DMS 273 (cell line): ENCODE data around the gene MED16.
"Not testable (repeated sequence)": the region's sequence is repeated elsewhere in the genome, so short reads cannot be mapped to it uniquely, and the experiment has no call there.

ENCODE experiments used
- DNase-seq: peaks from one replicate; lab custom pipeline; 2025; ENCODE audit not compliant: unreplicated experiment; lab: John Stamatoyannopoulos, UW

The MED16 gene

DNA sequence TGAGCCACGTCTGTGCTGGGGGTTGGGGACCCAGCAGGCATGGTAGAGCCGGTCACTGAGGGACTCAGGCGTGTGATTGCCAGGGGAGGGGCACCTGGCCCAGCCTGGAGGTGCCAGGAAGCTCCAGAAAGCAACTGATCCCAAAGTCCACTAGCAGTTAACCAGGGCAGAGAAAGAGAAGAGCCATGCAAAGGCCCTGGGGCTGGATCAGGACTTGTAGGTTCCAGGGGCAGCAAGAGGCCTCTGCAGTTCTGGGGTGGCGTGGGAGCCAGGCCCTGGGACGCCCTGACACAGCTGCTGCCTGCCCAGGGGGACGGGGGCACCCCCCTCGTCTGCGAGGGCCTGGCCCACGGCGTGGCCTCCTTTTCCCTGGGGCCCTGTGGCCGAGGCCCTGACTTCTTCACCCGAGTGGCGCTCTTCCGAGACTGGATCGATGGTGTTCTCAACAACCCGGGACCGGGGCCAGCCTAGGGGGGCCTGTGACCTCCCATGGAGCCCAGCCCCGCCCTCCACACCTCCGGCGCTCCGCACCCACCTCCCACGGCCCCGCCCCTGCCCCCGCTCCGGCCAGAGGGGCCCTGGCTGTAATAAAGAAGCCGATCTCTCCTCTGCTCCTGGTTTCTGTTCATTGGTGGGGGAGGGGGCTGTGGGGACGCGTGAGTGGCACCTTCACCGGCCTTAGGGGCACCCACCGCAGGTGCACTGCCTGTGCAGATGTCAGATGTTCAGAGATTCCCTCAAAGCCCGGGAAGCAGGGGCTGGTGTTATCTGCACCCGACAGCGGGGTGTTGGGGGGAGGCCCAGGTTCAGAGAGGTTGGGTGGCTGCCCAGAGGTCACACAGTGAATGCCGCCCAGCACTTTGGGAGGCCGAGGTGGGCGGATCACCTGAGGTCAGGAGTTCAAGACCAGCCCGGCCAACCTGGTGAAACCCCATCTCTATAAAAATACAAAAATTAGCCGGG lies 61.3 kb downstream of the MED16 start:
- DNase-seq: no peak

DNA sequence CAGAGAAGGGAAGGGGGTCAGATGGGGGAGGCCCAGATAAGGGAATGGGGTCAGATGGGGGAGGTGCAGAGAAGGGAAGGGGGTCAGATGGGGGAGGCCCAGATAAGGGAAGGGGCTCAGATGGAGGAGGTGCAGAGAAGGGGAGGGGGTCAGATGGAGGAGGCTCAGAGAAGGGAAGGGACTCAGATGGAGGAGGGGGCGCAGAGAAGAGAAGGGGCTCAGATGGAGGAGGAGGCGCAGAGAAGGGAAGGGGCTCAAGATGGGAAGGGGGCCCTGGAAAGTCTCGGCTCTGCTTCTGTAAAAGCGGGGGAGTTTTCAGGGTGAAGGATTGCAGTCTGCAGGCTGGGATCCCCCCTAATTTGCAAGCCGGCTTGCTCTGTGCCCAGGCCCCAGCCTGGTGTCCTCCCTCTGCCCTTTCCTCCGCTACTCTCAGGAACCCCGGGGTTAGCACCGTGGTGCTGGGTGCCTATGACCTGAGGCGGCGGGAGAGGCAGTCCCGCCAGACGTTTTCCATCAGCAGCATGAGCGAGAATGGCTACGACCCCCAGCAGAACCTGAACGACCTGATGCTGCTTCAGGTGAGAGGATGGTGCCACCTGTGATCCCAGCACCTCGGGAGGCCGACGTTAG lies 63.7 kb downstream of the MED16 start:
- DNase-seq: no peak

- DNase-seq: no peak
Observed at GRCh38 chr19:827710-828321, 65.2 kb downstream of the MED16 start, which contains the start of gene AZU1. TSS of gene AZU1 (plus strand) at chr19:827837. CDS start at chr19:827847, 10 bp downstream.

GRCh38 chr19:827314-827709 lies 65.7 kb downstream of the MED16 start:
- DNase-seq: no peak

DNA sequence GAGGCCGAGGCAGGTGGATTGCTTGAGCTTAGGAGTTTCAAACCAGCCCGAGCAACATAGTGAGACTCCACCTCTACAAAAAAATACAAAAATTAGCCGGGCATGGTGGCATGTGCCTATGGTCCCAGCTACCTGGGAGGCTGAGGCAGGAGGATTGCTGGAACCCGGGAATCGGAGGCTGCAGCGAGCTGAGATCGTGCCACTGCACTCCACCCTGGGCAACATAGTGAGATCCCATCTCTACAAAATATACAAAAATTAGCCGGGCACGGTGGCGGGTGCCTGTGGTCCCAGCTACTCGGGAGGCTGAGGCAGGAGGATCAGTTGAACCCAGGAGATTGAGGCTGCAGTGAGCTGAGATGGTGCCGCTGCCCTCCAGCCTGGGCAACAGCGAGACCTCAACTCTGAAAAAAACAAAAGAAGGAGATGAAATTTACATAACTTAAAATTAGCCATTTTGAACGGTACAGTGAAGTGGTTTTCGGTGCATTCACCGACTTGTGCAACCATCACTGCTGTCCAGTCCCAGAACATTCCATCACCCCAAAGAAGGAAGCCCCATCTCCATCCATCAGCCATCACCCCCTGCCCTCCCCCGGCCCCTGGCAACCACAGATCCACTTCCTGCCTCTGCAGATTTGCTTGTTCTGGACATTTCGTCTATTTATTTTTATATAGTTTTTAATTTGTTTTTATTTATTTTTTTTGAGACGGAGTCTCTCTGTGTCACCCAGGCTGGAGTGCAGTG lies 66.9 kb downstream of the MED16 start:
- no peak for DNase-seq

GRCh38 chr19:824885-825284 lies 68.1 kb downstream of the MED16 start:
- no peak for DNase-seq

DNA sequence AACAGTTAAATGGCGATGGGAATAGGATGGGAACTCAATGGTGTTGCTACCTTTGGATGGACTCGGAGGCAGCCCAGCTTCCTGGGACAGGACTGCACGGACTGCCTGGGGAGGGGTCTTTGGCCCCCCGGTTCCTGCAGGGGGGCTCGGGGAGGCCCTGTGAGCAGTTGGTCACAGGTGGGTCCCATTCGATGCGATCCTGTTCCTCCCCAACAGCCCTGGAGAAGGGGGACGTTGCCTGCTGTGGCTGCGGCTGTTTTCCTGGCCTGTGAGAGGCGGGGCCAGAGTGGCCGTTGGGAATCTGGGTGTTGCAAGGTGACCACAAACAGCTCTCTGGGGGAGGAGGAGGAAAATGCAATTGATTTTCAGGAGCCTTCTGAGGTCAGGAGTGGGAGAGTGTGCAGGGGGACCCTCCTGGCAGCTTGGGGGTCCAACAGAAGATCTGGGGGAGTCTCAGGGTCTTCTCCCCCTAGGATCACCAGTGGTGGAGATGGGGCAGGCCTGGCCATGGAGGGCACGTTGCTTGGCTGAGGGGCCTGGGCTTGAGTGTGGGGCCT lies 69.3 kb downstream of the MED16 start:
- DNase-seq: no peak

DNA sequence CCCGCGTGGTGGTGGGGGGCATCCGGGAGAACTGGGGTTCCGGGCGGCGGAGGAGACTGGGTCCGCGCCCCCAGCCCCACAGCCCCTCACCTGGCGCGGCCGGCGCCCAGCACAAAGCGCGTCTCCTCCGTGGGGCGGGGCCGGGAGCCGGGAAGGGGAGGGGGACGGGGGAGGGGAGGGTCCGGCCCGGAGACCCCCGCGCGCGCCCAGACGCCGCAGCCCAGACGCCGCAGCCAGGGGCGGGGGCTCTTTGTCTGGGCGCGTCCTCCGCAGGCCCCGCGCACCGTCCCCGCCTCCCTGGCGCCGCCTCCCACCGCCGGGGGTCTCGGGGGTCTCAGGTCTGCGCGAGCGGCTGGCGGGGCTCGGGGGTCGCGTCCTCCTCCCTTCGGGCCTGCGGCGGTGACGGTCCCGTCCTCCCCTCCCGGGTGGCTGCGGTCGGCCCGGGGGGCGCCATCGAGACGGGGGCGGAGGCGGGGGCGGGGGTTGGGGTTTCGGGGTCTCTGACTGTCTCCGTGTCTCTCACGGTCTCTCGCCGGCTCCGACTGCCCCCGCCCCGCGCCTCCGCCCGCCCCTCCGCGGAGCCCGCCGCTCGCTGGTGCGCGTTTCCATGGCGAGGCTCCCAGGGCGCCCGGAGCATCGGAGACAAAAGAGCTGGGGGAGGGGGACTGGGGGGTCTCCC lies 71.0 kb downstream of the MED16 start, which contains the start of gene PLPPR3:
Gene PLPPR3 (minus strand): TSS at position 131 of the 679 bp plus-strand sequence. CDS start 396 bp downstream, outside the sequence.
- DNase-seq: peak; percentile 58

GRCh38 chr19:821231-821824 lies 71.7 kb downstream of the MED16 start:
- no peak for DNase-seq

- DNase-seq: not testable (repeated sequence)
Observed at GRCh38 chr19:820212-820611, 72.8 kb downstream of the MED16 start.
